HEK293 (cell line): Measurements from ENCODE around the gene BLOC1S4.
A peak's percentile ranks its signal among the peaks of the same experiment; 100 is the strongest.

Experiments used
- CTCF ChIA-PET: fragments of 350-600 bp; formaldehyde crosslinking; extraction: SDS; loops from one replicate; lab custom pipeline; 2021; ENCODE audit warnings: antibody characterized with exemption; lab: Yijun Ruan, JAX
- POLR2A ChIA-PET: fragments of 300-600 bp; formaldehyde crosslinking; extraction: SDS; loops from one replicate; lab custom pipeline; 2020; ENCODE audit warnings: antibody characterized with exemption, inconsistent platforms; lab: Yijun Ruan, JAX
- H3K27ac ChIP-seq: fragments of 200-500 bp; sonication (Bioruptor generic); 2 replicates; pipeline ENCODE4 v1.5.1; 2014; ENCODE audit warnings: low read depth, low read length, control low read depth, inconsistent platforms; ENCODE audit errors: extremely low read depth
- H3K36me3 ChIP-seq, 2 experiments: fragments of 200-500 bp in 1 of 2; sonication (Bioruptor generic) in 1 of 2; 1 replicate in 1 of 2; 2 replicates in 1 of 2; pipeline ENCODE4 v1.5.1; 2014 to 2017; ENCODE audit warnings: inconsistent platforms in 2 of 2, low read length in 2 of 2; ENCODE audit not compliant: control insufficient read depth in 2 of 2, insufficient read depth in 1 of 2
- H3K4me1 ChIP-seq: fragments of 200-500 bp; sonication (Bioruptor generic); 2 replicates; pipeline ENCODE4 v1.5.1; 2014; ENCODE audit warnings: mild to moderate bottlenecking, low read length, inconsistent platforms; ENCODE audit not compliant: control insufficient read depth, insufficient read depth
- H3K4me3 ChIP-seq: 2 replicates; pipeline ENCODE4 v1.5.1; 2011; ENCODE audit warnings: low read depth, mild to moderate bottlenecking, control low read depth, low read length, moderate library complexity
- H3K9me3 ChIP-seq: fragments of 200-500 bp; sonication (Bioruptor generic); 2 replicates; pipeline ENCODE4 v1.5.1; 2014; ENCODE audit warnings: low read depth, low read length, inconsistent platforms; ENCODE audit not compliant: control insufficient read depth, insufficient read depth
- GFI1B ChIP-seq: fragments of 450-650 bp; formaldehyde crosslinking; IDR thresholded peaks from 2 replicates; pipeline ENCODE4 v1.5.1; 2016; ENCODE audit warnings: missing biosample characterization, missing genetic modification characterization
- GLIS2 ChIP-seq: fragments of 450-650 bp; formaldehyde crosslinking; IDR thresholded peaks from 2 replicates; pipeline ENCODE4 v1.5.1; 2016; ENCODE audit warnings: missing biosample characterization, missing genetic modification characterization
- KLF1 ChIP-seq: fragments of 450-650 bp; formaldehyde crosslinking; IDR thresholded peaks from 2 replicates; pipeline ENCODE4 v1.5.1; 2016; ENCODE audit warnings: missing biosample characterization, missing genetic modification characterization
- KLF7 ChIP-seq: fragments of 450-650 bp; formaldehyde crosslinking; IDR thresholded peaks from 2 replicates; pipeline ENCODE4 v1.5.1; 2016; ENCODE audit warnings: missing biosample characterization, missing genetic modification characterization, borderline replicate concordance
- KLF9 ChIP-seq: fragments of 450-650 bp; formaldehyde crosslinking; IDR thresholded peaks from 2 replicates; pipeline ENCODE4 v1.5.1; 2016; ENCODE audit warnings: missing biosample characterization, missing genetic modification characterization, low read depth
- PRDM1 ChIP-seq: fragments of 450-650 bp; formaldehyde crosslinking; IDR thresholded peaks from 2 replicates; pipeline ENCODE4; 2016; ENCODE audit warnings: missing biosample characterization, missing genetic modification characterization
- RBAK ChIP-seq: fragments of 450-650 bp; formaldehyde crosslinking; IDR thresholded peaks from 2 replicates; pipeline ENCODE4 v1.5.1; 2016; ENCODE audit warnings: missing biosample characterization, missing genetic modification characterization
- SCRT2 ChIP-seq: fragments of 450-650 bp; formaldehyde crosslinking; IDR thresholded peaks from 2 replicates; pipeline ENCODE4 v1.5.1; 2016; ENCODE audit warnings: missing biosample characterization, missing genetic modification characterization
- TRIM28 ChIP-seq: IDR thresholded peaks from 2 replicates; pipeline ENCODE4 v1.6.1; 2011; ENCODE audit warnings: low read length, control low read depth, borderline replicate concordance
- ZBTB20 ChIP-seq: fragments of 450-650 bp; formaldehyde crosslinking; IDR thresholded peaks from 2 replicates; pipeline ENCODE4 v1.5.1; 2016; ENCODE audit warnings: missing biosample characterization, missing genetic modification characterization
- ZBTB8A ChIP-seq: fragments of 450-650 bp; formaldehyde crosslinking; IDR thresholded peaks from 2 replicates; pipeline ENCODE4 v1.5.1; 2016; ENCODE audit warnings: missing biosample characterization, missing genetic modification characterization
- ZFP3 ChIP-seq: fragments of 450-650 bp; formaldehyde crosslinking; IDR thresholded peaks from 2 replicates; pipeline ENCODE4 v1.5.1; 2016; ENCODE audit warnings: low read depth, missing biosample characterization, missing genetic modification characterization
- ZFP37 ChIP-seq: fragments of 450-650 bp; formaldehyde crosslinking; IDR thresholded peaks from 2 replicates; pipeline ENCODE4 v1.5.1; 2016; ENCODE audit warnings: missing biosample characterization, missing genetic modification characterization
- ZFP69B ChIP-seq: fragments of 450-650 bp; formaldehyde crosslinking; IDR thresholded peaks from 2 replicates; pipeline ENCODE4 v1.5.1; 2016; ENCODE audit warnings: missing biosample characterization, missing genetic modification characterization
- ZNF10 ChIP-seq: fragments of 450-650 bp; formaldehyde crosslinking; IDR thresholded peaks from 2 replicates; pipeline ENCODE4 v1.5.1; 2017; ENCODE audit warnings: missing biosample characterization, missing genetic modification characterization
- ZNF132 ChIP-seq: fragments of 450-650 bp; formaldehyde crosslinking; IDR thresholded peaks from 2 replicates; pipeline ENCODE4 v1.5.1; 2017; ENCODE audit warnings: missing biosample characterization, missing genetic modification characterization, borderline replicate concordance
- ZNF174 ChIP-seq: fragments of 450-650 bp; formaldehyde crosslinking; IDR thresholded peaks from 2 replicates; pipeline ENCODE4 v1.5.0; 2017; ENCODE audit warnings: missing biosample characterization, mild to moderate bottlenecking, missing genetic modification characterization
- ZNF223 ChIP-seq: fragments of 450-650 bp; formaldehyde crosslinking; IDR thresholded peaks from 2 replicates; pipeline ENCODE4 v1.5.1; 2016; ENCODE audit warnings: missing biosample characterization, missing genetic modification characterization
- ZNF335 ChIP-seq: fragments of 450-650 bp; formaldehyde crosslinking; conservative IDR thresholded peaks from 2 replicates; pipeline ENCODE4 v1.5.1; 2016; ENCODE audit warnings: missing biosample characterization, missing genetic modification characterization
- ZNF391 ChIP-seq: fragments of 450-650 bp; formaldehyde crosslinking; IDR thresholded peaks from 2 replicates; pipeline ENCODE4 v1.5.1; 2016; ENCODE audit warnings: low read depth, missing biosample characterization, missing genetic modification characterization, borderline replicate concordance
- ZNF433 ChIP-seq: fragments of 450-650 bp; formaldehyde crosslinking; IDR thresholded peaks from 2 replicates; pipeline ENCODE4 v1.5.1; 2016; ENCODE audit warnings: missing biosample characterization, missing genetic modification characterization, low read depth
- ZNF555 ChIP-seq: fragments of 450-650 bp; formaldehyde crosslinking; conservative IDR thresholded peaks from 2 replicates; pipeline ENCODE4 v1.5.1; 2017; ENCODE audit warnings: missing biosample characterization, mild to moderate bottlenecking, missing genetic modification characterization, inconsistent platforms
- ZNF571 ChIP-seq: fragments of 450-650 bp; formaldehyde crosslinking; IDR thresholded peaks from 2 replicates; pipeline ENCODE4 v1.5.0; 2017; ENCODE audit warnings: missing biosample characterization, missing genetic modification characterization
- ZNF654 ChIP-seq: fragments of 450-650 bp; formaldehyde crosslinking; IDR thresholded peaks from 2 replicates; pipeline ENCODE4 v1.5.1; 2016; ENCODE audit warnings: low read depth, missing biosample characterization, missing genetic modification characterization
- ZNF768 ChIP-seq: fragments of 450-650 bp; formaldehyde crosslinking; IDR thresholded peaks from 2 replicates; pipeline ENCODE4 v1.5.1; 2018; ENCODE audit warnings: missing biosample characterization, mild to moderate bottlenecking, missing genetic modification characterization
- TF ChIP-seq, protein P1 (sequence below): fragments of 450-650 bp; formaldehyde crosslinking; IDR thresholded peaks from 2 replicates; pipeline ENCODE4 v1.5.1; 2016; ENCODE audit warnings: missing biosample characterization, missing genetic modification characterization
- TF ChIP-seq, protein P2 (sequence below): fragments of 450-650 bp; formaldehyde crosslinking; IDR thresholded peaks from 2 replicates; pipeline ENCODE4 v1.5.1; 2016; ENCODE audit warnings: missing biosample characterization, missing genetic modification characterization
- TF ChIP-seq, protein P3 (sequence below): fragments of 450-650 bp; formaldehyde crosslinking; IDR thresholded peaks from 2 replicates; pipeline ENCODE4 v1.5.1; 2017; ENCODE audit warnings: missing biosample characterization, missing genetic modification characterization
- TF ChIP-seq, protein P4 (sequence below): fragments of 450-650 bp; formaldehyde crosslinking; IDR thresholded peaks from 2 replicates; pipeline ENCODE4 v1.5.1; 2016; ENCODE audit warnings: missing biosample characterization, missing genetic modification characterization
- TF ChIP-seq, protein P5 (sequence below): fragments of 450-650 bp; formaldehyde crosslinking; IDR thresholded peaks from 2 replicates; pipeline ENCODE4 v1.5.1; 2016; ENCODE audit warnings: missing biosample characterization, missing genetic modification characterization
- TF ChIP-seq, protein P6 (sequence below): fragments of 450-650 bp; formaldehyde crosslinking; IDR thresholded peaks from 2 replicates; pipeline ENCODE4 v1.5.1; 2016; ENCODE audit warnings: missing biosample characterization, missing genetic modification characterization

The BLOC1S4 gene

DNA sequence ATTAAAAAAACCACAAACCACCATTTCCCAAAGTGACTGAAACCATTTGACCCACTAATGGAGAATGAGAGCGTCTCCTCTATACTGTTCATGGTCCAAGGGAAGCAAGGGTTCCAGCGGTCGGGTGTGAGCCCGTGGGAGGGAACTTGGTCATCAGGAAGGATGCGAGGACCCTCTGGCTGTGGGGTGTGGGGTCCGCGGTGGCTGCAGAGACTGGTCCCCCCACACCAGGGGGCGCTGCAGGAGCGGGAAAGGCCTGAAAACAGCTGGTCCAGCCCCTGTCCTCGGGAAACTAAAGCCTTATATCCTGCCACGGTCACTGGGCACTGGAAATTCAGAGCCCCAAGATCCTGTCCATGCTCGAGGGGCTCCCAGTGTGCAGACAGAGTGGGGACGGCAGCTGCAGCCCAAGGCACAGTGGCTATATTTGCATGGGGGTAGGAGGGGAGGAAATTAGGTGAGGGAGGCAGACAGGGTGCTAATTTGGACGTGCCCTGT is 4.3 kb downstream of the BLOC1S4 start:
- H3K4me3 ChIP-seq = no peak overlapping the region
- no peaks in the 10 kb centered on the region; a peak in 1 of 3 replicates for H3K36me3 ChIP-seq
- ChIA-PET POLR2A (interaction anchor here (0.6 kb wide), 1 partner anchor 154 kb away, joined by 3 read pairs; no protein-coding TSS in a partner anchor), CTCF (interaction anchor here (0.6 to 8.5 kb wide), 21 partner anchors 13 to 363 kb away, joined by 3 to 111 read pairs (median 3); partner anchors contain the start of gene GRPEL1)
- no peaks in the 10 kb centered on the region for H3K9me3 ChIP-seq
- H3K27ac ChIP-seq = no peak overlapping the region
- H3K4me1 ChIP-seq = no peaks in the 10 kb centered on the region
- TF ChIP-seq, protein P1, sequence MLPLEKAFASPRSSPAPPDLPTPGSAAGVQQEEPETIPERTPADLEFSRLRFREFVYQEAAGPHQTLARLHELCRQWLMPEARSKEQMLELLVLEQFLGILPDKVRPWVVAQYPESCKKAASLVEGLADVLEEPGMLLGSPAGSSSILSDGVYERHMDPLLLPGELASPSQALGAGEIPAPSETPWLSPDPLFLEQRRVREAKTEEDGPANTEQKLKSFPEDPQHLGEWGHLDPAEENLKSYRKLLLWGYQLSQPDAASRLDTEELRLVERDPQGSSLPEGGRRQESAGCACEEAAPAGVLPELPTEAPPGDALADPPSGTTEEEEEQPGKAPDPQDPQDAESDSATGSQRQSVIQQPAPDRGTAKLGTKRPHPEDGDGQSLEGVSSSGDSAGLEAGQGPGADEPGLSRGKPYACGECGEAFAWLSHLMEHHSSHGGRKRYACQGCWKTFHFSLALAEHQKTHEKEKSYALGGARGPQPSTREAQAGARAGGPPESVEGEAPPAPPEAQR = no peak
- TF ChIP-seq ZBTB8A (tag by site-specific recombination) (no peak), RBAK (tag by site-specific recombination) (no peak), GFI1B (tag by site-specific recombination) (no peak), ZFP69B (tag by site-specific recombination) (no peak), ZNF223 (no peak), KLF7 (tag by site-specific recombination) (no peak), TRIM28 (no peak), ZFP3 (tag by site-specific recombination) (no peak), ZNF10 (tag by site-specific recombination) (no peak), ZFP37 (tag by site-specific recombination) (no peak), SCRT2 (tag by site-specific recombination) (no peak), ZNF571 (tag by site-specific recombination) (no peak), ZBTB20 (tag by site-specific recombination) (no peak), ZNF555 (no peak), ZNF654 (tag by site-specific recombination) (peak; percentile 78), PRDM1 (tag by site-specific recombination) (no peak), KLF9 (tag by site-specific recombination) (no peak), ZNF768 (tag by site-specific recombination) (no peak), ZNF132 (tag by site-specific recombination) (no peak), ZNF391 (tag by site-specific recombination) (peak; percentile 37; the same call in 1 of the 2 replicates), ZNF433 (tag by site-specific recombination) (no peak), KLF1 (tag by site-specific recombination) (no peak), ZNF174 (tag by site-specific recombination) (no peak), GLIS2 (no peak), ZNF335 (tag by site-specific recombination) (peak; percentile 58)
- TF ChIP-seq, protein P2, sequence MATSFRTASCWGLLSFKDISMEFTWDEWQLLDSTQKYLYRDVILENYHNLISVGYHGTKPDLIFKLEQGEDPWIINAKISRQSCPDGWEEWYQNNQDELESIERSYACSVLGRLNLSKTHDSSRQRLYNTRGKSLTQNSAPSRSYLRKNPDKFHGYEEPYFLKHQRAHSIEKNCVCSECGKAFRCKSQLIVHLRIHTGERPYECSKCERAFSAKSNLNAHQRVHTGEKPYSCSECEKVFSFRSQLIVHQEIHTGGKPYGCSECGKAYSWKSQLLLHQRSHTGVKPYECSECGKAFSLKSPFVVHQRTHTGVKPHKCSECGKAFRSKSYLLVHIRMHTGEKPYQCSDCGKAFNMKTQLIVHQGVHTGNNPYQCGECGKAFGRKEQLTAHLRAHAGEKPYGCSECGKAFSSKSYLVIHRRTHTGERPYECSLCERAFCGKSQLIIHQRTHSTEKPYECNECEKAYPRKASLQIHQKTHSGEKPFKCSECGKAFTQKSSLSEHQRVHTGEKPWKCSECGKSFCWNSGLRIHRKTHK (tag by site-specific recombination) = no peak
- TF ChIP-seq, protein P3, sequence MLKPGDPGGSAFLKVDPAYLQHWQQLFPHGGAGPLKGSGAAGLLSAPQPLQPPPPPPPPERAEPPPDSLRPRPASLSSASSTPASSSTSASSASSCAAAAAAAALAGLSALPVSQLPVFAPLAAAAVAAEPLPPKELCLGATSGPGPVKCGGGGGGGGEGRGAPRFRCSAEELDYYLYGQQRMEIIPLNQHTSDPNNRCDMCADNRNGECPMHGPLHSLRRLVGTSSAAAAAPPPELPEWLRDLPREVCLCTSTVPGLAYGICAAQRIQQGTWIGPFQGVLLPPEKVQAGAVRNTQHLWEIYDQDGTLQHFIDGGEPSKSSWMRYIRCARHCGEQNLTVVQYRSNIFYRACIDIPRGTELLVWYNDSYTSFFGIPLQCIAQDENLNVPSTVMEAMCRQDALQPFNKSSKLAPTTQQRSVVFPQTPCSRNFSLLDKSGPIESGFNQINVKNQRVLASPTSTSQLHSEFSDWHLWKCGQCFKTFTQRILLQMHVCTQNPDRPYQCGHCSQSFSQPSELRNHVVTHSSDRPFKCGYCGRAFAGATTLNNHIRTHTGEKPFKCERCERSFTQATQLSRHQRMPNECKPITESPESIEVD (tag by site-specific recombination) = no peak
- TF ChIP-seq, protein P4, sequence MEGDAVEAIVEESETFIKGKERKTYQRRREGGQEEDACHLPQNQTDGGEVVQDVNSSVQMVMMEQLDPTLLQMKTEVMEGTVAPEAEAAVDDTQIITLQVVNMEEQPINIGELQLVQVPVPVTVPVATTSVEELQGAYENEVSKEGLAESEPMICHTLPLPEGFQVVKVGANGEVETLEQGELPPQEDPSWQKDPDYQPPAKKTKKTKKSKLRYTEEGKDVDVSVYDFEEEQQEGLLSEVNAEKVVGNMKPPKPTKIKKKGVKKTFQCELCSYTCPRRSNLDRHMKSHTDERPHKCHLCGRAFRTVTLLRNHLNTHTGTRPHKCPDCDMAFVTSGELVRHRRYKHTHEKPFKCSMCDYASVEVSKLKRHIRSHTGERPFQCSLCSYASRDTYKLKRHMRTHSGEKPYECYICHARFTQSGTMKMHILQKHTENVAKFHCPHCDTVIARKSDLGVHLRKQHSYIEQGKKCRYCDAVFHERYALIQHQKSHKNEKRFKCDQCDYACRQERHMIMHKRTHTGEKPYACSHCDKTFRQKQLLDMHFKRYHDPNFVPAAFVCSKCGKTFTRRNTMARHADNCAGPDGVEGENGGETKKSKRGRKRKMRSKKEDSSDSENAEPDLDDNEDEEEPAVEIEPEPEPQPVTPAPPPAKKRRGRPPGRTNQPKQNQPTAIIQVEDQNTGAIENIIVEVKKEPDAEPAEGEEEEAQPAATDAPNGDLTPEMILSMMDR = peak; percentile 80
- TF ChIP-seq, protein P5, sequence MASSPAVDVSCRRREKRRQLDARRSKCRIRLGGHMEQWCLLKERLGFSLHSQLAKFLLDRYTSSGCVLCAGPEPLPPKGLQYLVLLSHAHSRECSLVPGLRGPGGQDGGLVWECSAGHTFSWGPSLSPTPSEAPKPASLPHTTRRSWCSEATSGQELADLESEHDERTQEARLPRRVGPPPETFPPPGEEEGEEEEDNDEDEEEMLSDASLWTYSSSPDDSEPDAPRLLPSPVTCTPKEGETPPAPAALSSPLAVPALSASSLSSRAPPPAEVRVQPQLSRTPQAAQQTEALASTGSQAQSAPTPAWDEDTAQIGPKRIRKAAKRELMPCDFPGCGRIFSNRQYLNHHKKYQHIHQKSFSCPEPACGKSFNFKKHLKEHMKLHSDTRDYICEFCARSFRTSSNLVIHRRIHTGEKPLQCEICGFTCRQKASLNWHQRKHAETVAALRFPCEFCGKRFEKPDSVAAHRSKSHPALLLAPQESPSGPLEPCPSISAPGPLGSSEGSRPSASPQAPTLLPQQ (tag by site-specific recombination) = peak; percentile 38; the same call in 1 of the 2 replicates
- TF ChIP-seq, protein P6, sequence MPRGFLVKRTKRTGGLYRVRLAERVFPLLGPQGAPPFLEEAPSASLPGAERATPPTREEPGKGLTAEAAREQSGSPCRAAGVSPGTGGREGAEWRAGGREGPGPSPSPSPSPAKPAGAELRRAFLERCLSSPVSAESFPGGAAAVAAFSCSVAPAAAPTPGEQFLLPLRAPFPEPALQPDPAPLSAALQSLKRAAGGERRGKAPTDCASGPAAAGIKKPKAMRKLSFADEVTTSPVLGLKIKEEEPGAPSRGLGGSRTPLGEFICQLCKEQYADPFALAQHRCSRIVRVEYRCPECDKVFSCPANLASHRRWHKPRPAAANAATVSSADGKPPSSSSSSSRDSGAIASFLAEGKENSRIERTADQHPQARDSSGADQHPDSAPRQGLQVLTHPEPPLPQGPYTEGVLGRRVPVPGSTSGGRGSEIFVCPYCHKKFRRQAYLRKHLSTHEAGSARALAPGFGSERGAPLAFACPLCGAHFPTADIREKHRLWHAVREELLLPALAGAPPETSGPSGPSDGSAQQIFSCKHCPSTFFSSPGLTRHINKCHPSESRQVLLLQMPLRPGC = no peak
